Pons (tissue), 1 donor: ENCODE results near the gene LRRIQ1.
A peak's percentile ranks its signal among the peaks of the same experiment; 100 is the strongest.
"Not testable (repeated sequence)": the region's sequence is repeated elsewhere in the genome, so short reads cannot be mapped to it uniquely, and the experiment has no call there.

Experiments
- DNase-seq: peaks from one replicate; pipeline ENCODE4 v3.0.0-alpha.2; 2016; ENCODE audit warnings: low spot score

LRRIQ1 gene

GRCh38 chr12:85036234-85036707 lies at the start of gene LRRIQ1, which contains the start of gene TSPAN19:
TSS of gene LRRIQ1 (plus strand) at chr12:85036351. CDS start at chr12:85038177, 1,826 bp downstream.
TSS of gene TSPAN19 (minus strand) at chr12:85036277. CDS start at chr12:85029946, 6,331 bp downstream.
- DNase-seq: peak; percentile 83

GRCh38 chr12:84986586-84986985 lies 49.6 kb upstream of the LRRIQ1 start:
- peak; percentile 11 for DNase-seq

GRCh38 chr12:84994426-84994825 lies 41.7 kb upstream of the LRRIQ1 start:
- DNase-seq: no peak

- DNase-seq: no peak
Measured at GRCh38 chr12:84995641-84996040, 40.5 kb upstream of the LRRIQ1 start.

- DNase-seq: no peak
Measured at GRCh38 chr12:84996759-84997158, 39.4 kb upstream of the LRRIQ1 start.

GRCh38 chr12:84998341-84998740 lies 37.8 kb upstream of the LRRIQ1 start:
- no peak for DNase-seq

GRCh38 chr12:85000729-85001128 lies 35.4 kb upstream of the LRRIQ1 start:
- DNase-seq: no peak

- no peak for DNase-seq
Measured at GRCh38 chr12:85002778-85003296, 33.3 kb upstream of the LRRIQ1 start.

- DNase-seq: no peak
Measured at GRCh38 chr12:85004204-85004603, 31.9 kb upstream of the LRRIQ1 start.

GRCh38 chr12:85005047-85005446 lies 31.1 kb upstream of the LRRIQ1 start:
- DNase-seq: not testable (repeated sequence)

GRCh38 chr12:85005615-85006014 lies 30.5 kb upstream of the LRRIQ1 start:
- no peak for DNase-seq

- DNase-seq: no peak
Measured at GRCh38 chr12:85006206-85006605, 29.9 kb upstream of the LRRIQ1 start.

- no peak for DNase-seq
Measured at GRCh38 chr12:85007836-85008235, 28.3 kb upstream of the LRRIQ1 start.

GRCh38 chr12:85016413-85016812 lies 19.7 kb upstream of the LRRIQ1 start:
- DNase-seq: peak; percentile 64

- DNase-seq: no peak
Measured at GRCh38 chr12:85017133-85017532, 19.0 kb upstream of the LRRIQ1 start.

- no peak for DNase-seq
Measured at GRCh38 chr12:85017618-85018017, 18.5 kb upstream of the LRRIQ1 start.

- no peak for DNase-seq
Measured at GRCh38 chr12:85018098-85018497, 18.1 kb upstream of the LRRIQ1 start.

GRCh38 chr12:85029456-85029855 lies 6.7 kb upstream of the LRRIQ1 start:
- peak; percentile 63 for DNase-seq

- DNase-seq: no peak
Measured at GRCh38 chr12:85036733-85037132, 582 bp downstream of the LRRIQ1 start.

- DNase-seq: no peak
Measured at GRCh38 chr12:85041395-85041794, 5.2 kb downstream of the LRRIQ1 start.

- no peak for DNase-seq
Measured at GRCh38 chr12:85043829-85044228, 7.7 kb downstream of the LRRIQ1 start.

- peak; percentile 46 for DNase-seq
Measured at GRCh38 chr12:85057370-85057963, 21.3 kb downstream of the LRRIQ1 start.

- no peak for DNase-seq
Measured at GRCh38 chr12:85058339-85058738, 22.2 kb downstream of the LRRIQ1 start.

- no peak for DNase-seq
Measured at GRCh38 chr12:85059594-85059993, 23.4 kb downstream of the LRRIQ1 start.
